ENCODE results near the gene FOXA3.

DNA sequence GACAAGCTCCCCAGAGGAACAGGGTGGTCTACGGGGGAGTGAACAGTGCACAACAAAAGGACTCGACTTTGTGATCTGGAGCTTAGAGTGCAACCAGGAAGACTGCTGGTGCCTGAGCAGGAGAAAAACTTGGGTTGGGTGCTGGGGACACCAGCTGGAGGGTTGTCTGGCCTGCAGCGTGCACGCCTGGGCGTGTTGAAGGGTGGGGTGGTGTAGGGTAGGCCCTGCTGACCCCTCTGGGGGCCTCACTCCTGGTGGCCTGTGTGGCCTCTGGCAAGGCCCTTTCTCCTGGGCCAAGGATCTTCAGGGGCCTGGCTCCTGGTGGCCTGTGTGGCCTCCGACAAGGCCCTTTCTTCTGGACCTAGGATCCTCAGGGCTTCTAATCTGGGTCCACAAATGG lies 44.4 kb upstream of the FOXA3 start:
- TF ChIP-seq FOS (IDR thresholded peaks at IDR 0.05; ENCODE audit: borderline replicate concordance, insufficient read depth, low read length): no peak
- TF ChIP-seq, protein P1, sequence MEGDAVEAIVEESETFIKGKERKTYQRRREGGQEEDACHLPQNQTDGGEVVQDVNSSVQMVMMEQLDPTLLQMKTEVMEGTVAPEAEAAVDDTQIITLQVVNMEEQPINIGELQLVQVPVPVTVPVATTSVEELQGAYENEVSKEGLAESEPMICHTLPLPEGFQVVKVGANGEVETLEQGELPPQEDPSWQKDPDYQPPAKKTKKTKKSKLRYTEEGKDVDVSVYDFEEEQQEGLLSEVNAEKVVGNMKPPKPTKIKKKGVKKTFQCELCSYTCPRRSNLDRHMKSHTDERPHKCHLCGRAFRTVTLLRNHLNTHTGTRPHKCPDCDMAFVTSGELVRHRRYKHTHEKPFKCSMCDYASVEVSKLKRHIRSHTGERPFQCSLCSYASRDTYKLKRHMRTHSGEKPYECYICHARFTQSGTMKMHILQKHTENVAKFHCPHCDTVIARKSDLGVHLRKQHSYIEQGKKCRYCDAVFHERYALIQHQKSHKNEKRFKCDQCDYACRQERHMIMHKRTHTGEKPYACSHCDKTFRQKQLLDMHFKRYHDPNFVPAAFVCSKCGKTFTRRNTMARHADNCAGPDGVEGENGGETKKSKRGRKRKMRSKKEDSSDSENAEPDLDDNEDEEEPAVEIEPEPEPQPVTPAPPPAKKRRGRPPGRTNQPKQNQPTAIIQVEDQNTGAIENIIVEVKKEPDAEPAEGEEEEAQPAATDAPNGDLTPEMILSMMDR (IDR thresholded peaks at IDR 0.05; ENCODE audit: extremely low read depth in 1 of 2, insufficient read depth in 1 of 2, low read depth in 1 of 2, low read length in 2 of 2): no peak
- TF ChIP-seq POLR2AphosphoS5 (IDR thresholded peaks at IDR 0.05; ENCODE audit: insufficient read depth, low read depth, low read length): no peak
- no peak for TF ChIP-seq EZH2 (IDR thresholded peaks at IDR 0.05; ENCODE audit: borderline replicate concordance, low read depth, low read length, severe bottlenecking)
- TF ChIP-seq POLR2A (IDR thresholded peaks at IDR 0.05; ENCODE audit: low read depth, low read length): no peak
- TF ChIP-seq, protein P2, sequence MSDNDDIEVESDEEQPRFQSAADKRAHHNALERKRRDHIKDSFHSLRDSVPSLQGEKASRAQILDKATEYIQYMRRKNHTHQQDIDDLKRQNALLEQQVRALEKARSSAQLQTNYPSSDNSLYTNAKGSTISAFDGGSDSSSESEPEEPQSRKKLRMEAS (IDR thresholded peaks at IDR 0.05; ENCODE audit: insufficient read depth, insufficient read length): no peak
- no peak for TF ChIP-seq JUN (IDR thresholded peaks at IDR 0.05; ENCODE audit: borderline replicate concordance, insufficient read depth, insufficient read length, low read depth)
- TF ChIP-seq MYC (IDR thresholded peaks at IDR 0.05; ENCODE audit: low read depth, low read length): no peak
